ENCODE results near the gene RSPH10B.
A peak's percentile ranks its signal among the peaks of the same experiment; 100 is the strongest.
"Not testable (repeated sequence)": the region's sequence is repeated elsewhere in the genome, so short reads cannot be mapped to it uniquely, and the experiment has no call there.

RSPH10B gene

GRCh38 chr7:5926263-5926870 lies 44.1 kb downstream of the RSPH10B start:
- DNase-seq, result not testable (repeated sequence)

- DNase-seq, result not testable (repeated sequence)
These were observed 45.9 kb downstream of the RSPH10B start for GRCh38 chr7:5924630-5925029.

DNA sequence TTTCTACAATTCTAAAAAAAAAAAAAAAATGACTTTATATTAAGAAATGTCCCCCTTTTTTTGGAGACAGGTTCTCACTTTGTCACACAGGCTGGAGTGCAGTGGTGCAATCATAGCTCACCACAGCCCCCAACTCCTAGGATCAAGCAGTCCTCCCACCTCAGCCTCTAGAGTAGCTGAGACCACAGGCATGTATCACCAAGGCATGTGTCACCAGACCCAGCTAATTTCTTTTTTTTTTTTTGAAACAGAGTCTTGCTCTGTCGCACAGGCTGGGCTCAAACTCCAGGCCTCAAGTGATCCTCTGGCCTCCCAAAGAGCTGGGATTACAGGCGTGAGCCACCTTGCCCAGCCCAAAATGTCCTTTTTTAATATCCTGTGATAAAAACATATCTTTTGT lies 46.3 kb downstream of the RSPH10B start:
- not testable (repeated sequence) for DNase-seq

GRCh38 chr7:5916529-5916928 lies 54.0 kb downstream of the RSPH10B start:
- not testable (repeated sequence) for DNase-seq

DNA sequence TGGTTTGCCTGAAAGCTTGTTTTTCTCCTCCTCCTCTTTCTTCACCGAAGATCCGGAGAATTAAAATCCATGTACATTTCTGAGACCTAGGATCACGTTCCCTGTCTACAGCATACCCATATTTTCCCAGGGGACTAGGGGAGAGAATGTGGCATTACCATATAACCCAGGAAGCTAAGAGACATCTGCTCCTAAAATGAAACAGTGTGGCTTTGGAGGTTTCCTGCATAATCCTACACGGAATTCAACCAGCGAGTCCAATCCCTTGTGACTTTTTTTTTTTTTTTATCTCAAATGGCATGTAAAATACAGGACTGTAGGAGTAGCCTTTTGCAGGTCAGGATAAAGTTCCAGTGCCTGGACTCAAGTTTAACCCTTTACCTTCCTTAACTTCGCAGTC lies 61.7 kb downstream of the RSPH10B start:
- not testable (repeated sequence) for DNase-seq

DNA sequence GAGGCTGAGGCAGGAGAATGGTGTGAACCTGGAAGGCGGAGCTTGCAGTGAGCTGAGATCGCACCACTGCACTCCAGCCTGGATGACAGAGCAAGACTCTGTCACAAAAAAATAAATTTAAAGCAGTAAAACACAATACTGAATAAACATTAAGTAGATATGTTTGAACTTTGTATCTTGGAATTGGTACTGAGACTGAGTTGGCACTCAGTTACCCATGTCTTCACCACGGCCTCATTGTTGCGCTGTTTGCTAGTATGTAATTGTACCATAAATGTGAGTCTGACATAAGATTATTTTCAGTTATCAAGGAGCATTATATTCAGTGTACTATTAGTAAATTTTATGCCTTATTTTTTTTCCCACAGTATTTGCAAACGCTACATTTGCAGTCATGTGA lies 65.8 kb downstream of the RSPH10B start:
- not testable (repeated sequence) for DNase-seq

DNA sequence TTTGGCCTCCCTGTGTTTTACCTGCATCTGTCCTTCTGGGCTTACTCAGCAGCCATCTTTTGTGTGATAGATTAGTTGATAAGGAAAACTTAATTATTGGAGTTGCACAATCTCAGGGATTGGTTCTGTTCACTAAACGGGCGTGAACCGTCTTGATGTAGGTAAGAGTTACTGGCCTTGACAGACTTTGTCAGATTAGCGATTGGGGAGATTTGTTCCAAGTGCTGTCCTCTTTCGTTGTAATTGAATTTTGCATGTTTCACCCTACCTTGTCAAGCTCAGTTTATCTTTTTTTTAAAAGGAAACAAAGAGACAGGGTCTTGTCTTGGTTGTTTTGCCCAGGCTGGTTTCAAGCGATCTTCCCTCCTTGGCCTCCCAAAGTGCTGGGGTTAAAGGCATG lies 67.5 kb downstream of the RSPH10B start:
- DNase-seq, result not testable (repeated sequence)

- DNase-seq, result peak; percentile 74
These were observed 71.8 kb downstream of the RSPH10B start, which contains the start of gene CCZ1 for GRCh38 chr7:5898480-5899224. CCZ1 (plus strand) TSS chr7:5898733; CDS start chr7:5898800, 67 bp downstream.

- not testable (repeated sequence) for DNase-seq
These were observed 73.0 kb downstream of the RSPH10B start for GRCh38 chr7:5897369-5897919.

DNA sequence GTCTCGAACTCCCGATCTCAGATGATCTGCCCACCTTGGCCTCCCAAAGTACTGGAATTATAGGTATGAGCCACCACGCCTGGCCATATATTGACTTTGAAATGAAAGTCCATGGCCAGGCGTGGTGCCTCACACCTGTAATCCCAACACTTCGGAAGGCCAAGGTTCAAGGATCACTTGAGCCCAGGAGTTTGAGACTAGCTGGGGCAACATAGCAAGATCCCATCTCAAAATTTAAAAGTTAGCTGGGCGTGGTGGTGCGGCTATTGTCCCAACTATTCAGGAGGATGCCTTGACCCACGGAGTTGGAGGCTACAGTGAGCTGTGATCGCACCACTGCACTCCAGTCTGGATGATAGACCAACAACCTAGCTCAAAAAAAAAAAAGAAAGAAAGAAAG lies 78.0 kb downstream of the RSPH10B start:
- DNase-seq, result no peak

DNA sequence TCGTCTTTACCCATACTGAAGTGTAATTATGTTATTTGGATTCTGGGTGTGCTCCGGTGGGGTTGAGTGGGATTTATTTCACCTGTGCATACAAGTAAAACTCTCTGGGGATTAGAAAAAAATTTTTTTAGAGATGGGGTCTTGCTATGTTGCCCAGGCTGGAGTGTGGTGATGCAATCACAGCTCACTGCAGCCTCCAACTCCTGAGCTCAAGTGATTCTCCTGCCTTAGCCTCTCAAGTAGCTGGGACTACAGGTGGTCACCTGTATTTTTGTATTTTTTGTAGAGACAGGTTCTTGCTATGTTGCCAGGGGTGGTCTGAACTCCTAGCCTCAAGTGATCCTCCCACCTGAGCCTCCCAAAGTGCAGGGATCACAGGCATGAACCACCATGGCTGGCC lies 80.2 kb downstream of the RSPH10B start:
- DNase-seq, result not testable (repeated sequence)

- not testable (repeated sequence) for DNase-seq
These were observed 82.5 kb downstream of the RSPH10B start for GRCh38 chr7:5888021-5888420.

GRCh38 chr7:5884431-5884830 lies 86.1 kb downstream of the RSPH10B start:
- DNase-seq, result not testable (repeated sequence)

DNA sequence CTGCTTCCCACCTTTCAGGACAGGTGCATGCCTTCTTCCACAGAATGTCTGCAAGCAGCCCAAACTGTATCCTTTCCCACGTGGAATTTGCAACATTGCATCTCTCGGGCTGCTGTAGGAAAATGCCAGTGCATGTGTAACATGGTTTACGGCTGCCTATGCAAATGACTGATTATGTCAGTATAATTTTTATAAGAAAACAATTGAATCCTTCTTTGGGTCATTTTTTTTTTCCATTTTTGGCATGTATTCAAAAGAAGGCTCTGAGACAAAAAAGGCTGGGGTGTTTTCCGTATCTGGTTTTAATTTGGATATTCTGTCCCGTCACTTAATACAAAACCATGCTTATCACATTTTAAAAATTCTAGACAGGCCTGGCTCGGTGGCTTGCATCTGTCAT lies 90.4 kb downstream of the RSPH10B start:
- not testable (repeated sequence) for DNase-seq

DNA sequence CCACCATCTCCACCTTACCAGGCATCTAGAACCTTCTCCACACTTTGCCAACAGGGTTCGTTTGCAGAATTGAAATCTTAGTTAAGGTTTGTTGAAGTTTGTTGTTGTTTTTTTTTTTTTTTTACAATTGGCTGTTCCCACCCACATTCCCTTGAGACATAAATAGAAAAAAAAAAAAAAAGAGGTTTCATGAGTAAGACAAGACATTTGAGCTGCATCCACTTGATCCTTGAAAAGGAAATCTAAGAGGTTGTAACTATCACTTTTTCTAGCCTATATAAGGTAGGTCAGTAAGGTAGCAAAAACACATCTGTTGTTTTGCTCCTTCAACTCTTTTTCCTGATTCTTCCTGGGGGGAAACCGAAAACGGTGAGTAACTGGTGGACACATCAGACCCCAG lies 90.9 kb downstream of the RSPH10B start:
- not testable (repeated sequence) for DNase-seq

Measured in activated T-cell treated with anti-CD3 and anti-CD28 coated beads for 4 hours (primary cell).